IMR-90 (cell line): ENCODE measurements around the gene DHRS3. TPM values are rescaled to one million over a fixed set of nuclear protein-coding genes. Genes with fewer than 3 reads are reported as not detected.
A peak's percentile ranks its signal among the peaks of the same experiment; 100 is the strongest.

Source experiments
- ATAC-seq: fragments of 200-7000 bp; cut with Tn5 transposase; 2 replicates; pipeline ENCODE4 v1.9.1; 2020; ENCODE audit warnings: low read depth, mild to moderate bottlenecking, moderate library complexity
- BruUV-seq: library from RNA; stranded (reverse); fragments of 400-500 nt; replicated peaks from 2 replicates; lab custom pipeline; 2021; lab: Mats Ljungman, UMichigan
- CTCF ChIA-PET: fragments of 300-600 bp; formaldehyde crosslinking; extraction: SDS; loops from one replicate; lab custom pipeline; 2021; ENCODE audit warnings: antibody characterized with exemption; lab: Yijun Ruan, JAX
- POLR2A ChIA-PET: fragments of 300-600 bp; sonication (Branson Sonifier 250); formaldehyde crosslinking; loops from one replicate; lab custom pipeline; 2022; ENCODE audit warnings: antibody characterized with exemption; ENCODE audit not compliant: unreplicated experiment; lab: Charles Lee
- DNase-seq: peaks from one replicate; pipeline ENCODE4 v3.0.0; 2013
- H2AFZ ChIP-seq: replicated peaks from 2 replicates; pipeline ENCODE3; 2013; ENCODE audit warnings: low read length, mild to moderate bottlenecking; ENCODE audit not compliant: poor library complexity
- H2AK5ac ChIP-seq: 2 replicates; pipeline ENCODE4 v1.6.1; 2013; ENCODE audit warnings: low read depth, low read length, inconsistent platforms
- H2AK9ac ChIP-seq: replicated peaks from 2 replicates; pipeline ENCODE3; 2013; ENCODE audit warnings: mild to moderate bottlenecking, low read depth, low read length, moderate library complexity; ENCODE audit not compliant: poor library complexity
- H2BK120ac ChIP-seq: 2 replicates; pipeline ENCODE4 v1.6.1; 2013; ENCODE audit warnings: low read depth, low read length, inconsistent platforms
- H2BK15ac ChIP-seq: 3 replicates; pipeline ENCODE4 v1.6.1; 2013; ENCODE audit warnings: low read depth, low read length, inconsistent platforms
- H2BK20ac ChIP-seq: 2 replicates; pipeline ENCODE4 v1.6.1; 2013; ENCODE audit warnings: low read depth, mild to moderate bottlenecking, inconsistent platforms, low read length, moderate library complexity
- H2BK5ac ChIP-seq: 2 replicates; pipeline ENCODE4 v1.6.1; 2013; ENCODE audit warnings: mild to moderate bottlenecking, low read depth, low read length, inconsistent platforms; ENCODE audit not compliant: poor library complexity, severe bottlenecking
- H3K14ac ChIP-seq: replicated peaks from 2 replicates; pipeline ENCODE4 v1.6.1; 2013; ENCODE audit warnings: low read depth, low read length, inconsistent platforms
- H3K18ac ChIP-seq: 2 replicates; pipeline ENCODE4 v1.6.1; 2013; ENCODE audit warnings: low read depth, low read length, control low read depth
- H3K23ac ChIP-seq: 2 replicates; pipeline ENCODE4 v1.6.1; 2013; ENCODE audit warnings: low read depth, low read length, inconsistent platforms
- H3K27ac ChIP-seq: 2 replicates; pipeline ENCODE4 v1.5.1; 2013; ENCODE audit warnings: mild to moderate bottlenecking, control low read depth, low read length; ENCODE audit not compliant: insufficient read depth
- H3K27me3 ChIP-seq: 2 replicates; pipeline ENCODE4 v1.6.1; 2013; ENCODE audit warnings: low read length; ENCODE audit not compliant: control insufficient read depth, insufficient read depth
- H3K36me3 ChIP-seq: 2 replicates; pipeline ENCODE4 v1.6.1; 2013; ENCODE audit warnings: low read length, mixed read lengths; ENCODE audit not compliant: control insufficient read depth, insufficient read depth
- H3K4ac ChIP-seq: 2 replicates; pipeline ENCODE4 v1.6.1; 2013; ENCODE audit warnings: low read depth, low read length, inconsistent platforms
- H3K4me1 ChIP-seq: 2 replicates; pipeline ENCODE4 v1.6.1; 2013; ENCODE audit warnings: low read length, mixed read lengths; ENCODE audit not compliant: control insufficient read depth, insufficient read depth
- H3K4me2 ChIP-seq: 2 replicates; pipeline ENCODE4 v1.6.1; 2013; ENCODE audit warnings: low read depth, mild to moderate bottlenecking, control low read depth, low read length, moderate library complexity
- H3K4me3 ChIP-seq: 2 replicates; pipeline ENCODE4 v1.5.1; 2013; ENCODE audit warnings: low read depth, mild to moderate bottlenecking, control low read depth, low read length, moderate library complexity; ENCODE audit not compliant: insufficient read depth
- H3K56ac ChIP-seq: 2 replicates; pipeline ENCODE4 v1.6.1; 2013; ENCODE audit warnings: low read length, inconsistent platforms; ENCODE audit not compliant: insufficient read depth; ENCODE audit errors: extremely low read depth
- H3K79me1 ChIP-seq, 2 experiments: 2 replicates each; pipeline ENCODE4 v1.6.1; 2013; ENCODE audit warnings: low read length in 2 of 2, inconsistent platforms in 1 of 2, low read depth in 1 of 2
- H3K9ac ChIP-seq: 2 replicates; pipeline ENCODE4 v1.6.1; 2013; ENCODE audit warnings: low read depth, low read length, control low read depth
- H3K9me1 ChIP-seq: 2 replicates; pipeline ENCODE4 v1.6.1; 2013; ENCODE audit warnings: low read length, inconsistent platforms; ENCODE audit not compliant: insufficient read depth
- H3K9me3 ChIP-seq: 2 replicates; pipeline ENCODE4 v1.6.1; 2013; ENCODE audit warnings: low read length; ENCODE audit not compliant: control insufficient read depth, insufficient read depth
- H4K20me1 ChIP-seq: 2 replicates; pipeline ENCODE4 v1.6.1; 2013; ENCODE audit warnings: low read length, inconsistent platforms; ENCODE audit not compliant: insufficient read depth
- H4K5ac ChIP-seq: 2 replicates; pipeline ENCODE4 v1.6.1; 2013; ENCODE audit warnings: mild to moderate bottlenecking, low read depth, low read length, control low read depth
- H4K8ac ChIP-seq, 2 experiments: 2 replicates each; pipeline ENCODE4 v1.6.1; 2013; ENCODE audit warnings: low read depth in 2 of 2, low read length in 2 of 2, control low read depth in 1 of 2, inconsistent platforms in 1 of 2
- H4K91ac ChIP-seq: 2 replicates; pipeline ENCODE4 v1.6.1; 2013; ENCODE audit warnings: low read depth, low read length, inconsistent platforms; ENCODE audit not compliant: insufficient read depth
- BHLHE40 ChIP-seq: fragments of 150-350 bp; IDR thresholded peaks from 2 replicates; pipeline ENCODE4 v1.6.1; 2016; ENCODE audit warnings: mild to moderate bottlenecking, low read depth, low read length
- CEBPB ChIP-seq: IDR thresholded peaks from 2 replicates; pipeline ENCODE4 v1.6.1; 2012; ENCODE audit warnings: low read depth, low read length, improper control_type of control experiment
- CHD1 ChIP-seq: IDR thresholded peaks from 2 replicates; pipeline ENCODE4 v1.6.1; 2012; ENCODE audit warnings: low read depth, low read length, improper control_type of control experiment
- CTCF ChIP-seq: conservative IDR thresholded peaks from 2 replicates; pipeline ENCODE4 v1.5.1; 2012; ENCODE audit warnings: mild to moderate bottlenecking, low read depth, low read length, improper control_type of control experiment
- ELK1 ChIP-seq: fragments of 150-350 bp; IDR thresholded peaks from 2 replicates; pipeline ENCODE4 v1.6.1; 2016; ENCODE audit warnings: low read depth, mild to moderate bottlenecking, low read length, moderate library complexity, borderline replicate concordance
- FOS ChIP-seq: fragments of 150-350 bp; IDR thresholded peaks from 2 replicates; pipeline ENCODE4 v1.6.1; 2016; ENCODE audit warnings: low read depth, low read length
- MAFK ChIP-seq: IDR thresholded peaks from 2 replicates; pipeline ENCODE4 v1.6.1; 2012; ENCODE audit warnings: low read depth, low read length, improper control_type of control experiment
- MAZ ChIP-seq: IDR thresholded peaks from 2 replicates; pipeline ENCODE4 v1.6.1; 2012; ENCODE audit warnings: low read depth, mild to moderate bottlenecking, low read length, improper control_type of control experiment, moderate library complexity, borderline replicate concordance
- NFE2L2 ChIP-seq: fragments of 150-350 bp; IDR thresholded peaks from 2 replicates; pipeline ENCODE4 v1.6.1; 2016; ENCODE audit warnings: low read depth, mild to moderate bottlenecking, low read length
- POLR2A ChIP-seq: IDR thresholded peaks from 2 replicates; pipeline ENCODE4 v1.6.1; 2012; ENCODE audit warnings: mild to moderate bottlenecking, low read depth, low read length
- RAD21 ChIP-seq: IDR thresholded peaks from 2 replicates; pipeline ENCODE4 v1.6.1; 2012; ENCODE audit warnings: low read length, improper control_type of control experiment
- RCOR1 ChIP-seq: IDR thresholded peaks from 2 replicates; pipeline ENCODE4 v1.6.1; 2012; ENCODE audit warnings: mild to moderate bottlenecking, low read length, improper control_type of control experiment; ENCODE audit not compliant: insufficient replicate concordance
- WGBS, 2 experiments: methylation state at CpG; one replicate each; pipeline versions ENCODE4 v1.1.5 to v1.1.7; 2013; ENCODE audit warnings: missing lambda C conversion rate in 2 of 2; ENCODE audit not compliant: insufficient read length in 1 of 2; ENCODE audit errors: extremely low coverage in 2 of 2; 5-methylcytosine and 5-hydroxymethylcytosine counted together
- dilution Hi-C: fragments of 300-500 bp; cut with HindIII; formaldehyde crosslinking; loops from one replicate; pipeline ENCODE4 v1.14.3; 2018; ENCODE audit warnings: low sequenced_read_pairs; ENCODE audit not compliant: unreplicated experiment
- in situ Hi-C: fragments of 300-500 bp; cut with MboI; formaldehyde crosslinking; loops from 3 replicates; pipeline ENCODE4 v1.14.3; 2019; ENCODE audit warnings: low sequenced_read_pairs, inconsistent platforms, mixed read lengths
- intact Hi-C: fragments of 100-400 bp; cut with micrococcal nuclease; formaldehyde crosslinking; loops from 2 replicates; pipeline ENCODE4 v1.10.0; 2022
- polyA plus RNA-seq, 3 experiments: library from polyadenylated mRNA; depleted of rRNA; stranded (reverse); fragments of >200 nt; gene quantifications; 2 replicates each; pipeline ENCODE4 v1.2.3, GENCODE V29; 2012; ENCODE audit warnings: low replicate concordance in 1 of 3
- total RNA-seq: library from RNA; depleted of rRNA; stranded (reverse); fragments of >200 nt; gene quantifications from 2 replicates; pipeline ENCODE4 v1.2.3, GENCODE V29; 2012

Gene DHRS3
- total and polyA plus RNA-seq, 2 of the 4 experiments (the other 2 are of a cell fraction) = 11.2 to 14.5 TPM

GRCh38 chr1:12548973-12549459 is 69.0 kb downstream of the DHRS3 start:
- Histone ChIP-seq H3K27ac (peak overlapping the region; percentile 60), H4K91ac (peak overlapping the region; percentile 91), H4K8ac (peak overlapping the region; percentile 40 to 65; a peak in 2 of 4 replicates), H3K23ac (no peak overlapping the region), H3K9me3 (no peaks in the 10 kb centered on the region), H3K4ac (peak overlapping the region; percentile 88), H2AK5ac (peak overlapping the region; percentile 95), H2BK20ac (peak overlapping the region; percentile 74), H4K20me1 (no peaks in the 10 kb centered on the region), H3K36me3 (no peaks in the 10 kb centered on the region), H2BK15ac (peak overlapping the region; percentile 79; the same call in 2 of the 3 replicates), H3K9me1 (peaks cover 4% of the 10 kb centered on the region), H3K4me2 (no peak overlapping the region; the same call in 1 of the 2 replicates), H3K27me3 (peaks cover 7% of the 10 kb centered on the region; the same call in 1 of the 2 replicates), H2AK9ac (peak overlapping the region; percentile 72), H3K79me1 (no peaks in the 10 kb centered on the region), H4K5ac (peak overlapping the region; percentile 47), H3K56ac (no peak overlapping the region), H3K14ac (peak overlapping the region; percentile 19), H2BK5ac (peak overlapping the region; percentile 49), H3K4me3 (no peak overlapping the region), H2AFZ (peak overlapping the region; percentile 72), H3K18ac (peak overlapping the region; percentile 74), H3K4me1 (peaks cover 17% of the 10 kb centered on the region), H2BK120ac (peak overlapping the region; percentile 92), H3K9ac (no peak overlapping the region)
- intact Hi-C loops = no loop called here
- BruUV-seq = no TSS peak
- DNase-seq (no peak), ATAC-seq (no peak)
- TF ChIP-seq FOS (no peak), RCOR1 (no peak), MAFK (no peak), CEBPB (no peak), NFE2L2 (no peak), CHD1 (no peak), POLR2A (no peak), ELK1 (no peak), BHLHE40 (no peak), MAZ (no peak), CTCF (no peak), RAD21 (no peak)
- ChIA-PET CTCF (no interaction called here), POLR2A (no interaction called here)
- dilution Hi-C loops = no loop called here
- in situ Hi-C loops = no loop called here
- WGBS, 2 experiments = 60% methylated on average over 8 of the region's 27 CpGs; no CpG with 5 or more reads in 1 of the 2 experiments
